Limb (tissue), 2 donors: Measurements from ENCODE around the gene DNM2.
"Not testable (repeated sequence)": the region's sequence is repeated elsewhere in the genome, so short reads cannot be mapped to it uniquely, and the experiment has no call there.

ENCODE experiments used
- DNase-seq, 2 donors: peaks; one replicate each; pipeline ENCODE4 v3.0.0-alpha.2; 2016; ENCODE audit errors: extremely low spot score in 2 of 2

The DNM2 gene

DNA sequence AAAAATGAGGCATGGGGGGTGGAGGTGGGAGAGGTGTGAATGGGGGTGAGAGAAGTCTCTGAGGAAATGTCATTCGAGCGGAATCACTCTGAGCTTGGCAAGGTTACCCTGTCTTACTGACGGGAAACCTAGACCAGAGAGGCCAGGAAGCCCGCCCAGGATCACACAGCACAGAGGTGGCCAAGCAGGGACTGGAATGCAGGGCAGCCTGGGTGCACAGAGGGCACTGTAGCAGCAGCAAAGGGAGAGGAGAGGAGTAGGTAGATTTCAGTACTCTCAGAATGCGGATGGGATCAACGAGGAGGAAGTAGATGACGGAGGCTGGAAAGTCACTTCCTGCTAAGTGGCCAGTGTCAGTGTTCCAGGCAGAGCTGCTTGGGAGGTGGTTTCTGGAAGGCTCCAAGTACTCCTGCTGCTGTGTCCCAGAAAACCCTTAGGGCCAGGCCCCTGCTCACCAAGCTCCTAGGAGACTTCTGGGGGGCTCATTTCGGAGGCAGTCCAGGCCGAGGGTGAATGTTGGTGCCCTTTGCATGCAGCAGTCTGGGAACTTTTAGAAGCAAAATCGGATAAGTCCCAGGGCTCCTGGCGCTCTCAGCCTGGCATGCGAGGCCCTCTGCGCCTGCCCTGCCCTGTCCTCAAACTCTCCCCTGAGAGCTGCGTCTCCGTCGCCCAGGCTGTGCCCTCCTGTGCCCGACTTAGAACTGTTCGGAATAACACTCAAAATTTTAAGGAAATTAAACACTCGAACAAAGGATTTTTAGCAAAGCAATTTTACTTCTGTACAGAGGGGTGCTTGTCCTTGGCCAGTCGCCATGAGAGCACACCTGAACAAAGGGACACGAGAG is 33.5 kb downstream of the DNM2 start:
- no peak for DNase-seq

DNA sequence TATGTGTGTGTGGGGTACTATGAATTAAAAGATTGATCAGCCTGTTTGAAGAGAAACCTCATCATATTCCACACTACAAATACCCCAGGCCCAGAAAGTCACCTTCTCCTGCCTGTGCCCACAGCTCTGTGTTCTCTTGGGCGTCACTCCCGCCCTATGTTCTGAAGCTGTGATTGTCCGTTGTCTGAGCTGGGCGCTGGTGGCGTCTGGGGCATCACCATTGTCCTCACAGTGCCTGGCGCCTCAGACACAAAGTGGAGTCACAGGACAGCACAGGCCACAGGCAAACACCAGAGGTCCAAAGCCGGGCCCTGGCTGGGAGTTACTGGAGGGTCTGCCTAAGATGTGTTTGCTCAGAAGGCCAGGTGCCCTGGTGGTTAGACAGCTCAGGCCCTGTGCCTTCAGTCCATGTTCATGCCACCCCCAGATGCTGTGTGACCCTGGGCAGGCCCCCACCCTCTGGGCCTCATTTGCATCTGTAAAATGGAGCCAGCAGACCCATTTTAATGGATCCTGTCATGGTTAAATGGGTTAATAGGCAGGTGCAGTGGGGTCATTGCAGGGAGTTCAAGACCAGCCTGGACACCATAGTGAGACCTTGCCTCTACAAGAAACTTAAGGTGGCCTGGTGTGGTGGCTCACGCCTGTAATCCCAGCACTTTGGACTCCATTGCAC is 34.5 kb downstream of the DNM2 start:
- DNase-seq: no peak

DNA sequence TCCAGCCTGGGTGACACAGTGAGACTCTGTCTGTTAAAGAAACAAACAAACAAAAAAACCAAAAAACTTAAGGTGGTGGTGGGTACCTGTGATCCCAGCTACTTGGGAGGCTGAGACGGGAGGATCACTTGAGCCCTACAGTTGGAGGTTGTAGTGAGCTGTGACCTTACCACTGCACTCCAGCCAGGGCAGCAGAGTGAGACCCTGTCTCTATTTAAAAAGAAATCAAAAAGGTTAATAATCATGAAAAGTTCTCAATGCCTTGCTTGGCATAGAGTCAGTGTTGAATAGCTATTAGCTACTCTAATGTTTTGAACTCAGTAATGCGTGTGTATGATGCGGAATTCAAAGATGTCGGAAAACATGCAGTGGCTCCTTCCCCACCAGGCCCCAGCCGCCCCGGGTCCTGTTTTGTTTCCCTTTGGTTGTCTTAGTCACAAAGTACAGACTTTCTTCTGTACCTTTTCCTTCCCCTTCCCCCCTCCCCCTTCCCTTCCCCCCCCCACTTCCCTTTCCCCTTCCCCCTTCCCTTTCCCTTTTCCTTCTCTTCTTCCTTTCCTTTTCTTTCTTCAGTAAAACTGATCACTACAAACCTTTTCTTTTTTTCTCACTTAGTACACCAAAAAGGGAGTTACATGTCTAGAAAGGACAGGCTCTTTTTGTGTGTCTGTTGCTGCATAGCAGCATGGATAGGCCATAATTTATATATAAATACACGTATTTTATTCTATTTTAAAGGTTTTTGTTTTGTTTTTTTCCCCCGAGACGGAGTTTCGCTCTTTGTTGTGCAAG is 35.2 kb downstream of the DNM2 start:
- no peak for DNase-seq

DNA sequence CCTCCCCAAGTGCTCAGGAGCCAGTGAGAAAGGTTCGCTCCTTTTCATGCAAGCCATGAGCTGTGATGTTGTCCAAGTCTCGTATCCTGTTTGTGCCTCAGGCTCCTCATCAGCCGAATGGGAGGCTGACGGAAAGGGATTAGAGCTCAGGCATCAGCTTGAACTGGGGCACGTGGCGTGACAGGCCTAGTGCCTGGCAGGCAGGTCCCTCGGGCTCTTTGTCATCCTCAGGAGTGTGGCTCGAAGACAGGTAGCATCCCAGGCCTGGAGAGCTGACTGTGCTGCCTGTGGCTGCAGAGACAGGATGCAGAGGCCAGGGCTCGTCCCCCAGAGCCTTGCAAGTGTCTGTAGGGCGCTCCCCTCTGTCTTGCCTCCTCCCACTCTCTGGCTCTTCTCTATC is 38.5 kb downstream of the DNM2 start:
- DNase-seq: no peak

DNA sequence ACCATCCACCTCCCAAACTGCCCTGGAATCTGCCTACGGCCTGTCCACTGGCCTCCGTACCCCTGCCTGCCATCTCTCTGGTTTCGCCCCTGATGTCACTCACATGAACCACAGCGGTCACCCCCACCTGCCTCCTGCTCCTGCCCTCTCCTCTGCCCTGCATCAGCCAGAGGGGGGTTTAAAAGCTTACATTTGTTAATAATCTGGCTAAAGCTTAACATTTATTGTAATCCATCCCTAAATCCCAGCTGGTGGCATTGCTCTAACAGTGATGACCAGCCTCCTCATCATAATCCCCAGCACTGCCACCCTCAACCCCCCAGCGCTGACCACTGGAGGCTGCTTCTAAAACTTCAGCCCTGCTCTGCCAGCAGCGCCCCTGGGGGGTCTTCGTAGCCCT is 38.9 kb downstream of the DNM2 start:
- no peak for DNase-seq

DNA sequence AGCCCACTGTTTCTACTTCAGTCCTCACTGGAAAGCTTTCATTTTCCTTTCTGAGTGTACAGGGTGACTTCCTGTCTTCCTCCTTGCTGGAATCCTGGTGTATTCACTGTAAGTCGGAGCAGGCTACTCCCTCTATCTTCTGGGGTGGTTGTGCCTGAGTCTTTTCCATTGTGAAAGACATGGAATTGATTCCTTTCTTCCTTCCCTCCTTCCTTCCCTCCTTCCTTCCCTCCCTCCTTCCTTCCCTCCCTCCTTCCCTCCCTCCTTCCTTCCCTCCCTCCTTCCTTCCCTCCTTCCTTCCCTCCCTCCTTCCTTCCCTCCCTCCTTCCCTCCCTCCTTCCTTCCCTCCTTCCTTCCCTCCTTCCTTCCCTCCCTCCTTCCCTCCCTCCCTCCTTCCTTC is 40.2 kb downstream of the DNM2 start:
- not testable (repeated sequence) for DNase-seq

DNA sequence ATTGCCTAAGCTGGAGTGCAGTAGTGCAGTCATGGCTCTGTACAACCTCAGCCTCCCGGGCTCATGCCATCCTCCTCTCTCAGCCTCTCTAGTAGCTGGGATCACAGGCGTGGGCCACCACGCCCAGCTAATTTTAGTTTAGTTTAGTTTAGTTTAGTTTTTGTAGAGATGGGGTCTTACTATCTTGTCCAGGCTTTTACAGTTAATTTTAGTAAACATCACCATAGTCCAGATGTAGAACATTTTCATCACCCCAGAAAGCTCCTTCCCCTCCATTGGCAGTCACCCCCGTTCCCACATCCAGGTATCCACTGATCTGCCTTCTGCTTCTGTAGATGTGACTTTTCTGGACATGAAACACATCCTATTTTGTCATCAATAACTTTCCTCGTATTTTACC is 41.1 kb downstream of the DNM2 start:
- DNase-seq: no peak

DNA sequence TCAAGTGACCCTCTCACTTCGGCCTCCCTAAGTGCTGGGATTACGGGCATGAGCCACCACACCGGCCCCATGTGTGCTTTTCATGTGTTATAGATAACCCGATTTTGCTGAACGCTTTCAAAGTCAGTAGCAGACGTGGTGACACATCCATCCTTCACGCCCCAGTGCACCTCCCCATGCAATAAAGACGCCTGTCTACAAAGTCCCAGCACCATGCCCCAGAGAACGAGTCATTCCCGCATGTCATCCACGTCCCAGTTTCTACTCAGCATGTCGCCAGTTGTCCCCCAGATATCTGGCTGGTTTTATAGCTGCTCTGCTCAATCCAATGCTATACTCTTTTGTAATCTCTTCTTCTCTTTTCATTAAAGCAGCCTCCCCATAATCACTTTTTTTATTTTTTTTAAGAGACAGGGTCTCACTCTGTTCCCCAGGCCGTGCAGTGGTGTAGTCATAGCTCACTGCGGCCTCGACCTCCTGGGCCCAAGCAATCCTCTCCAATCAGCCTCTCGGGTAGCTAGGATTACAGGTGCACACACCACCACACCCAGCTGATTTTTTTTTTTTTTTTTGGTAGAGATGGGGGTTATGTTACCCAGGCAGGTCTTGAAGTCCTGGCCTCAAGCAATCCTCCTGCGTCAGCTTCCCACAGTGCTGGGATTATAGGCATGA is 42.5 kb downstream of the DNM2 start:
- no peak for DNase-seq

DNA sequence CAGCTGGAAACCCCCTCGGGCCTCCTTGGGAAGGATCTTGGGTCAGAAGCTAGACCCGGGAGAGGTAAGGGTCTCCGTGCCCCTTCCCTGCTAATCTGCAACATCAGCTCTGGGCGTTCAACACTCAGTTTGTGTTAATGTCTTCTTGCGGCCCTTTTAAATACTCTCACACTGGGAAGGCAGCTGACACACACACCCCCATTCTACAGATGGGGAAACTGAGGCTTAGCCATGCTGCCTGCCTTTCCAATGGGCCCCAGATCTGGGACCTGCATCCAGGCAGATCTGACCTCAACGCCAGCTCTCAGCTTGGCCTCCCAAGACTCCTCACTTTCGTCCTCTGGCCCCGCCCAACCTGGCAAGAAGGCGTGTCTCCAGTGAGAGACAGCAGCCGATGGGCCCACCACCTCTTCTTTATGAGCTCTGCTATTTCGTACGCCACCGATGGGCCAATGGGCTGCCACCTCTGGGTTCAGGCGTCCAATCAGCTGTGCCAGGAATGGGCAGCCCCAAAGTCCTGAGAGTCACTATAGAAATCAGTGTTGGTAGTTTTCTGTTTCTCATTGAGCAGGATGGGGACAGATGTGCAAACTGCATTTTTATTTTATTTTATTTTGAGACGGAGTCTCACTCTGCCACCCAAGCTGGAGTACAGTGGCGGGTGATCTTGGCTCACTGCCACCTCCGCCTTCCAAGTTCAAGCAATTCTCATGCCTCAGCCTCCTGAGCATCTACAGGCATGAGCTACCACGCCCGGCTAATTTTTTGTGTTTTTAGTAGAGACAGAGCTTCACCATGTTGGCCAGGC is 43.8 kb downstream of the DNM2 start:
- no peak for DNase-seq

DNA sequence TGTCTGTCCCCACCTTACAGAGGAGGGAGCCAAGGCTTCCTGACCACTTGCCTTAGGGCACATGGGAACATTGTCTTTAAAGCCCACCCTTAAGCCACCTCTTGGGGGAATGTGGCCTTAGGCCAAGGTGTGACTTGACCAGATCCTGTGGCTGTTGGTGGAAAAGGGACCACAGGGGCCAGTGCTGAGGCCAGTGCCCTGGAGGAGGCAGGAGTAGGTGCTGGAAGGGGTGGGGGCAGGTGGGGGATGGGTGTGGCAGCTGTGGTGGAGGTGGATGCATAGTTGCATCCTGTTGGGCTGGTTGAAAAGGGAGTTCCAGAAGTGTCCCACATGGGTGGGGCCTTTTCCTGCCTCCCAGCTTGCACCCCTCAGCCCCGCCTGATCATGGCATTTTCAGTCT is 44.8 kb downstream of the DNM2 start:
- no peak for DNase-seq

DNA sequence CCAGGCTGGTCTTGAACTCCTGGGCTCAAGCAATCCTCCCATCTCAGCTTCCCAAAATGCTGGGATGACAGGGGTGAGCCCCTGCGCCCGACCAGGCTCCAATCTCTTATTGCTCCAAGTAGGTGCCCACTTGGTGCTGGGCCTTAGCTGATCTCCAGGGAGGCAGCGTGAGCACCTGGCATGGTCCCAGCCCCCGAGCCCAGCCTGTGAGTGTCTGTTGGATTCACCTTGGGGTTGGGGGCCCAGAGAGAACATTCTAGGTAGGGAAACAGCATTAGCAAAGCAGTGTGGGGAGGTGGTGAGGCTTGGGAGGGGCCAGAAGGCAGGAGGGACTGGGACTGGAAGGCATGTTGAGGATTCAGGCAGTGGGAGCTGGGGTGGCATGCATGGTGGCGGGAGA is 45.5 kb downstream of the DNM2 start:
- no peak for DNase-seq

DNA sequence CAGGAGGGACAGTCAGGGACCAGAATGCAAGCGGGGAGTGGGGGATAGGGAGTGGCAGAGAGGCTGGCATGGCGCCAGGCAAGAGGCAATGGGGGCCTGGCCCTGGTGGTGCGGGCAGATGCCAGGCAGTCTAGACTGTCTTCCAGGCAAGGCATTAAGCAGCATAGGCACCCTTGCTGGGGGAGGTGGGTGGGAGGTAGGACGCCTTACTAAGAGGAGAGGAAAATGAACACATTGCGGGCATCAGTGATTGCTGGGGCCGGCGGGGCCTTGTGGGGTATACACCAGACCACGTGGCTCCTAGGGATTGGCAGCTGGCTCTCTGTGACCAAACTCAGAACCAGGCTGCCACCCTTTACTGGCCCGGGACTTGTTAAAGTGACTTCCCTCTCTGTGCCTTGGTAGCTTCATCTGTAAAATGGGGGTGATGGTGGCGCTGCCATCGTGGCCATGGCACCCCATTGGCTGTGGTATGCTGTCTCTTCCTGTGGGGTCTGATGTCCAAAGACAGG is 46.0 kb downstream of the DNM2 start:
- DNase-seq: no peak

DNA sequence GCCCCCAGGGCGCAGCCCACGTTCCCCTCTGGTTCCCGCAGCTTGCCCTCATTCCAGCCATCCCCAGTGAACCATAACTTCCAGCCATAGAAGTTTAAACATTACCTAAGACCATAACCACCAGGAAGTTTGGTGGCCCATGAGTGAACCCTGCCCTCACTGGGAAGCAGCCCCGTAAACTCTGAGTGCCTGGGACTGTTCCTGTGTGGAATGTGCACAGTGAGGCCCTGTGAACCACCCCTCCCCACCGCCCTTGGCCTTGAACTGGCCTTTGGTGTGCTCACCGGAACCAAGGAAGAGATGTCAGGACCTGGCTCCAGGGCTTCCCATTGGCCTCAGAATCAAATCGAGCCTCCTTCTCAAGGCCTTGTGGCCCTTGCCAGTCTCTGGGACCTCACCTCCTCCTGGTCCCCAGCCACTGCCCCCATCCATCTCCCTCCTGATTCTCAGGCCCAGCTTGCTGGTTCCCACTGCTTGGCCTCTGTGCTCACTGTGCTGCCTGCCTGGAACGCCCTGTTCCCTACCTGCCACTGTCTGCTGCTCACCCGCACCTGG is 46.5 kb downstream of the DNM2 start:
- DNase-seq: no peak

DNA sequence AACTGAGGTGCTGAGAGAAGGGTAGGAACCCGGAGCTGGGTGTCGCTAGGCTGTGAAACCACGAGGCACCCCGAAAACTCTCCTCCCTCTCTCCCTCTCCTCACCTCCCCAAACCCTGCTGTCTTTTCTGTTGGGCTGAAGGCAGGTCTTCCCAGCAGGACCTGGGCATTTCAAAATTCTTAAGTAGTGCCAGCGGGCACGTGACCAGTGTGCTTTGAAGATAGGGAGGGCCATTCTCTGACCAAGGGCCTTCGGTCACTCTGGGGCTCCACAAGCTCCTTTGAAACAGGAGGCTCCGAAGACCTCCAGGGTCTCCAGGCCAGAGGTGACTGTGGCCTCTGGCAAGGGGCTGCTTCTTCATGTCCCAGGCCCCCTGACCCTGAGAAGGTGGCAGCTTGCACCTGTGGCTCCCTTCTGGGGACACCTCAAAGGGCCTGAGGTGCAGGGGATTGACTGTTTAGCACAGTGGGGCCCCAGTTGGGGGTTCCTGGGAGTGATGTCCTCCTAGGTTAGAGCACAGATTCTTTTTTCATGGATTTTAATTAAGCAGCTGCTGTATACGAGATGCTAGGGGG is 48.3 kb downstream of the DNM2 start:
- DNase-seq: no peak

DNA sequence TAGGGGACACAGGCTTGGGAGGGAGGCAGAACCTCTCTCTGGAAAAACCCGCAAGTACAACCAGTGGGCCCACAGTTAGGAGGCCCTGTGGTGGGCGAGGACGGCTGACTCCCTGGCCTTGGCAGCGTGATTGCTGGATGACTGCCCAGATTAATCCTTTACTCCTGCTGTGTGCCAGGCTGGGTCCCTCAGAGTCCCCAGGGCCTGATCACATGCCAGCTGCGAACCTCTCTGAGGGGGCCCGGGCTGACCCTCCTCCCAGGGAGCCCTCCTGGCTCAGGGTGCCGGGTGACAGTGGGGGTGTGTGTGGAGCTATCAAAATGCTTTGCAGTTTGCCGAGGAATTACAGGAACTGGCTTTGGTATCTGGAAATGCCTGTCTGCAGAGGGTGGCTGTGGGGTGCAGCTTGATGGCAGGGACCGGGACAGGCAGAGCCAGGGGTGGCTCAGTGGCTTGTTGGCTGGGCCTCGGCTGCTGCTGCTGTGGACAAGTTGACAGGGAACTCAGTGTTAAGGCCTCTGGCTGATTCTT is 48.9 kb downstream of the DNM2 start:
- DNase-seq: no peak

DNA sequence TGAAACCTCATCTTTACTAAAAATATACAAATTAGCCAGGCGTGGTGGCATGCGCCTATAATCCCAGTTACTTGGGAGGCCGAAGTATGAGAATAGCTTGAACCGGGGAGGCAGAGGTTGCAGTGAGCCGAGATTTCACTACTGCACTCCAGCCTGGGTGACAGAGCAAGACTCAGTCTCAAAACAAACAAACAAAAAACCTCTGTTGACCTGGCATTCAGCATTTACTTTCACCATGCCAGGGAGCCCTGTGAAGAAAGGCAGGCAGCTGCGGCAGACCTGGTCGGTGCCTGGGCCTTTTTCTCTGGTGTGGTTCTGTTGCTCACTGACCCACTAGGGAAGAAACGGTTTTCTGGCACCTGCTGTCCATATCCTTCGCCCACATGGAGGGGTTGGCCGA is 49.8 kb downstream of the DNM2 start:
- DNase-seq: no peak

DNA sequence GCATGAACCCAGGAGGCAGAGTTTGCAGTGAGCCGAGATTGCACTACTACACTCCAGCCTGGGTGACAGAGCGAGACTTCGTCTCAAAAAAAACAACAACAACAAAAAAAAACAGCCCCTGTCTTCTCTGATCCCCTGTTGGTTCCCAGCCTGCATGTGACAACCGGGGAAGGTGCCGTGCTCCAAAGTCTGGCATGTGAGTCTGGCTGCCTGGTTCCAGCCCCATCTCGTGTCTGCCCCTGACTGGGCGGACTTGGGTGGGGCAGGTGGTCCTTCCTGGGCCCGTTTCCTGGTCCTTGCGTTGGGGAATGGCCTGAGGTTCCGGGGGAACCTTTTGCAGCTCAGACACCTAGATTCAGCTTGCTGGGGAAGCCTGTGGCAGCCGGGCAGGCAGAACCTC is 50.5 kb downstream of the DNM2 start:
- DNase-seq: no peak

DNA sequence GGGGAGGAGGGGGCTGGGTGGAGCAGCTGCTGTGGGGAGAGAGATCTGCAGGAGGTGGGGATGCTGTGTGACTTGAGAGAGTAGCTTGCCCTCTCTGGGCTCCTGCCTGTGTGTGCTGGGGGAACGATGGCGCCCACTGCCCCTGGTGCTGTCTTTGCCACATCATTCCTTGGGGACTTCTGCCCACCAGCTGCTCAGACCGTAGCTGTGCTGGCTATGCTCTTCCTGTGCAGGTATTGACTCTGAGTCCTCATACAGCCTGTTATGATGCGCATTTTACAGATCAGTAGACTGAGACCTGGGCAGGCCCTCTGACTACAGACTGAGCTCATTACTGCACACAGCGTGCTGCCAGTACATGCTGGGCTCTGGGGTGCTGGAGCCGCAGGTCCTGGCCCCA is 51.1 kb downstream of the DNM2 start:
- DNase-seq: no peak

DNA sequence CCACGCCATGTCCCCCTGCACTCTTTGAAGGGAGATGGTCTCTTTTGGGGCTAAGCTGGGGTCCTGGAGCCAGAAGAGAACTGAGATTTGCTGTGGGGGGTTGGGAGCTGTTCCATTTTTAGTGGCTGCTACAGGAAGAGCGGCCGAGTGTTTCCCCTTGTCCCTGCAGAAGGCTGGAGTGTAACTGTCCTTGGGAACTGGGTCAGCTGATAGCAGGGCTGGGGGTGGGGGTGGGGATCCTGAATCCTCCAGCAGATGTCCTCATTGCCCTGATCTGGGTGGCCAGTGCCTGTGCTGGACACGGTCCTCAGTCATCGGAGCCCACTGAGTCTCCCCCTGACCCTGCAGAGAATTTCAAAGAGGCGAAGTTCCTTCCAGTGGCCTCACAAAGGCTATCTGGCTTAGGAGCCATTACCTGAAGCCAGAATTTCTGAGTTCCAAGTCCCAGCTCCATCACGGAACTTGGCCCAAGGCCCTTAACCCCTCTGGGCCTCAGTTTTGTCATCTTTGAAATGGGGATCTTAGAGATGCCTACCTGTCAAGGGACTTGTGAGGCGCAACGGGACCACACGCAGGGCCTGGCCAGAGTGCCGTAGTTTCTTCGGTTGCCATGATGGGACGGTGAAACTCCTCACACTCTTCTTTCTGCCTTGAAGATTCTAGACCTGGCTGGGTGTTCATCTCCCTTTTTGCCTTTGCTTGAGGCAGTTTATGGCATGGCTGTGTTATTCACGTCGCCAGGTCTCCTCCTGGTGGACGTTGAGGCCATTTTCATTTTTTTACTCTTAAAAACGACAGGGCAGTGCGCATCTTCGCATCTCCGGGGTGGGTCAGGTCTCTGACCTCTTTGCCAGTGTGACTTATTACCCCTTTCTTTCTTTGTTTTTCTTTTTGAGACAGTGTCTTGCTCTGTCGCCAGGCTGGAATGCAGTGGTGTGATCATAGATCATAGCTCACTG is 51.9 kb downstream of the DNM2 start:
- no peak for DNase-seq
